GM13976 (cell line): ENCODE data around the gene ABCD4.

Source experiments
- DNase-seq: peaks from one replicate; pipeline ENCODE4 v3.0.0; 2012; ENCODE audit warnings: low spot score
- in situ Hi-C: fragments of 300-500 bp; cut with MboI; formaldehyde crosslinking; loops from one replicate; pipeline ENCODE4 v1.12.0; 2022; ENCODE audit warnings: low sequenced_read_pairs, mixed read lengths, inconsistent platforms; ENCODE audit not compliant: unreplicated experiment
- TF ChIP-seq, protein P1 (sequence below): IDR thresholded peaks from 2 replicates; pipeline ENCODE4 v1.5.1; 2012; ENCODE audit warnings: borderline replicate concordance, mild to moderate bottlenecking; ENCODE audit not compliant: insufficient read depth; ENCODE audit errors: extremely low read depth, missing control alignments, control extremely low read depth

Gene ABCD4

DNA sequence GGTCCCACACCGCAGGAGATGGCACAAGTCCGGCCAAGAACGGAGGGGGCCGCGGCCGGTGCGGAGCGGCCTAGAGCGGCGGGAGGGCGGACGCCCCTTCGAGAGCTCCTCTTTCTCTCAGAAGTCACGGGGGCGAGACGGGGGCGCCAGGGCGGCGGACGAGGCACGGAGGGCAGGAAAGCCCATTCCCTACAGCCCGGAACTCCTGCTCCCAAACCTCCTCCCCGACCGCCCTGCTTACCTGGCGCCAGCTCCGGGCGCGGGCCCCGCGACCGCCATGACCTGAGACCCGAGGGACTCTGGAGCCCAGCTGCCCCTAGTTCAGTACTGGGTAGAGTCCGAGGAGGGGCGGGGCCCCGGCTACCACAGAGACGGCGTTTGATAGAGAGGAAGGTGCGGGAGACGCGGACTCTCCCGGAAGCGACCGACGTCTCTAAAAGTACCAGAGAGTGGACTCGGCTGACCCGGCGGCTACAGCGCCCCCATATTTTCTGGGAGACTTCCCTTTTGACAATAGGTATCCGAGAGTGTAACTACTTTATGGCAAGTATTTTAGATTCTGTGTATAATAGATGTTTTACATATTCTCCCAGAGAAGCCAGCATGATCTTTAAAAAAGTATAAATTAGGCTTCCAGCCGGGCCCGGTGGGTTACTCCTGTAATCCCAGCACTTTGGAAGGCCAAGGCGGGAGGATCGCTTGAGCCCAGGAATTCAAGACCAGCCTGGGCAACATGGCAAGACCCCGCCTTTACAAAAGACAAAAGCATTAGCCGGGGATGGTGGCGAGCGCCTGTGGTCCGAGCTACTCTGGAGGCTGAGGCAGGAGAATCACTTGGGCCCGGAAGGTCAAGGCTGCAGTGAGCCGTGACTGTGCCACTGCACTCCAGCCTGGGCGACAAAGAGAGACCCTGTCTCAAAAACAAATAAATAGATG, at the start of gene ABCD4:
ABCD4 (minus strand) TSS at position 301 of the 936 bp plus-strand sequence; CDS start at position 279, 22 bp downstream.
- TF ChIP-seq, protein P1, sequence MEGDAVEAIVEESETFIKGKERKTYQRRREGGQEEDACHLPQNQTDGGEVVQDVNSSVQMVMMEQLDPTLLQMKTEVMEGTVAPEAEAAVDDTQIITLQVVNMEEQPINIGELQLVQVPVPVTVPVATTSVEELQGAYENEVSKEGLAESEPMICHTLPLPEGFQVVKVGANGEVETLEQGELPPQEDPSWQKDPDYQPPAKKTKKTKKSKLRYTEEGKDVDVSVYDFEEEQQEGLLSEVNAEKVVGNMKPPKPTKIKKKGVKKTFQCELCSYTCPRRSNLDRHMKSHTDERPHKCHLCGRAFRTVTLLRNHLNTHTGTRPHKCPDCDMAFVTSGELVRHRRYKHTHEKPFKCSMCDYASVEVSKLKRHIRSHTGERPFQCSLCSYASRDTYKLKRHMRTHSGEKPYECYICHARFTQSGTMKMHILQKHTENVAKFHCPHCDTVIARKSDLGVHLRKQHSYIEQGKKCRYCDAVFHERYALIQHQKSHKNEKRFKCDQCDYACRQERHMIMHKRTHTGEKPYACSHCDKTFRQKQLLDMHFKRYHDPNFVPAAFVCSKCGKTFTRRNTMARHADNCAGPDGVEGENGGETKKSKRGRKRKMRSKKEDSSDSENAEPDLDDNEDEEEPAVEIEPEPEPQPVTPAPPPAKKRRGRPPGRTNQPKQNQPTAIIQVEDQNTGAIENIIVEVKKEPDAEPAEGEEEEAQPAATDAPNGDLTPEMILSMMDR, result peak; percentile 65
- peak; percentile 92 for DNase-seq
- in situ Hi-C loops, result no loop called here

GRCh38 chr14:74350928-74351323, 48.2 kb upstream of the ABCD4 start:
- DNase-seq, result no peak
- TF ChIP-seq, protein P1, result no peak
- in situ Hi-C loops, result no loop called here

DNA sequence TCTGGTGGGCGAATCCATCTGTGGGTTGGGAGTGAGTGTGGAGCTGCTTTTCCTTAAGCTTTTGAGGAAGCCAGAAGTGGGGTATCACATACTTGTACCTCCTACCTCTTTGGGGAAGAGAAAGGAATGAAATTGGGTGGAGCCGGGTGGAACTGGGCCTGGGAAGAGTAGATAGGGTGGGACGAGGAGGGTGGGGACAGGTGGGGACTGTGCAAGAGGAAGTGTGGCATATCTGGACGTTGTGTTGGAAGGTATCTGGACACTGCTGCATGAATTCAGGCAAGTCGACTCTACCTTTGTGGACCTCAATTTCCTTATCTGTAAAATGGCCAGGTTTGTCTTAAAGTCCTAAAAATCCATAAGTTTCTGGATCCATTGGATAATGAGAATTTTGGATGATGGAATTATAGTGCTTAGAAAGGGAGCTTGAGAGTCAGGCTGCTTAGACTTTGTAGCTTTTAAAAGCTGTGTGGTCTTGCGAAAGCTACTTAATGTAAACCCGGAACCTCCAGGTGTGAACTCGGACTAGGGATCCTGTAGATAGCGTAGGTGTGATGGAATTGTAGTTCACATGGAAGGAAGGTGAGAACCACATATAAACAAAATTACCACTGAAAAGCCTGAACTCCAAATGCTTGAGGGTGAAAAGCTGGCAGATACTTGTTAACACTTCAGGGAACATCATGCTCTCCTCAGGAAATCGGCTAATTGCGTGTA, 47.6 kb upstream of the ABCD4 start:
- TF ChIP-seq, protein P1, result no peak
- no peak for DNase-seq
- in situ Hi-C loops, result no loop called here

GRCh38 chr14:74349757-74350156, 47.0 kb upstream of the ABCD4 start:
- in situ Hi-C loops, result loop anchor here (25.0 kb wide), 1 partner anchor 463 kb away; no protein-coding TSS in a partner anchor
- no peak for DNase-seq

DNA sequence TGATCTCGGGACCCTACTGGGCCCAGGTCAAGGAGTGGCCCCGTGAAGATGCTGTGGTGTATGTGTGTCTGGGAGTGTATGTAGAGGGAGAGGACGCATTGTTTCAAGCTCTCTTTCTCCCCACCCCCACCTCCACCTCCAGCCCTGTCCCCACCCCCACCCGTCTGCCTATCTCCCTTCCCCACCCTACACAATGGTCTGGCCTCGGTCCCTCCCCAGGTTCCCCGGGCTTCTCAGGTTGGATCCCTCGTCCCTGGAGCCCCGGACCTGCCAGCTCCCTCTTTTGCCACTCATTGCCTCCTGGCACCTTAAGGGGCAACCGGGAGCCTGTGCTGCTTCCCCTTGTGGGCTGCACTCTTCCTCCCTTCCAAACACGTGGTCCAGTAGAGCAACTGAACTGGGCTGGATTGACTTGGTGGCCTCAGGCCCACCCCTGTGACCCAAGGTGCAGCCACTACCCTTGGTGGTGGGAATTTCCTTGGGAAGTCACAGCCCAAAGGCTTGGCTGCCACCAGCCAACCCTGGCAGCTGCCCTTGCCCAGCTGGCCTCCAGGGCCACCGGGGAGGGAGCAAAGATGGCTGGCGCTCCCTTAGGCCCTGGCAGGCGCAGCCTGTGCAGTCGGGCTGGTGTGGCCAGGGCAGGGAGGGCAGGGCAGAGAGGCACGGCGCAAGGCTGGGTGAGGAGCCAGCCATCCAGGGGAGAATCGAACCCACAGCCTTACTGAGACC, 46.2 kb upstream of the ABCD4 start:
- in situ Hi-C loops, result loop anchor here (25.0 kb wide), 1 partner anchor 463 kb away; no protein-coding TSS in a partner anchor
- TF ChIP-seq, protein P1, result no peak
- no peak for DNase-seq

More at GRCh38 chr14:74349757-74350156, 47.0 kb upstream of the ABCD4 start:
- TF ChIP-seq, protein P1, result no peak

DNA sequence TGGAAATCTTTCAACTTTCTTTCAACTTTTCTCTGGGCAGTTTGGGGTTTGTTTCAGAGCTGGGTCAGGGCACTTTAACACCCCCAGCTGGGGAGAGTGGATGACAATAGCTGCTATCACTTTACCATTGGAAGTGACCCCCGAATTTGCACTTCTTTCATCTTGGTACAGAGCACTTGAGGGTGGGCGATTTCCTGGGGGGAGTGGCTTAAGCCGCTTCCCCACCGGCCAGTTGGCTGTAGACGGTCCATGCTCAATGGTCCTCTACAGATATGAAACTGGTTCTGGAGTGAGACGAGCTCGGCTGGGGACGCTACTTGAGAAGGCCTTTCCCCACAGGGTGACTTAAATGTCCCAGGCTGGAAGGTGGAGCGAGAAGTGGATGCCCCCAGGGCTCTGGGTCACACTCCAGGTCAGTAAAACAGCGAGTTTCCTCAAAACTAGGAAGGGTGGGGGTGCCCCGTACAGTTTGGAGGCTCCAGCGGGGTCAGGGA, 45.6 kb upstream of the ABCD4 start, which contains the start of gene VRTN:
VRTN (plus strand) TSS at position 231 of the 494 bp plus-strand sequence. CDS start 8,313 bp downstream, outside the sequence.
- in situ Hi-C loops, result loop anchor here (25.0 kb wide), 1 partner anchor 464 kb away; no protein-coding TSS in a partner anchor
- TF ChIP-seq, protein P1, result no peak
- no peak for DNase-seq
